Esophagus squamous epithelium (tissue), 5 donors: Measurements from ENCODE around the gene ATF1. TPM values are rescaled to one million over a fixed set of nuclear protein-coding genes. Genes with fewer than 3 reads are reported as not detected.
A peak's percentile ranks its signal among the peaks of the same experiment; 100 is the strongest.

ENCODE experiments used
- DNase-seq: peaks from one replicate; lab custom pipeline; 2025; lab: John Stamatoyannopoulos, UW
- H3K27ac ChIP-seq, 4 donors: fragments of 200-600 bp; sonication (generic); one replicate each; pipeline ENCODE4 v1.5.1; 2016 to 2019; ENCODE audit warnings: mild to moderate bottlenecking in 1 of 4
- H3K27me3 ChIP-seq, 4 donors: fragments of 200-600 bp; sonication (generic); 1 replicate in 3 of 4; 2 replicates in 1 of 4; pipeline versions ENCODE4 v1.5.1 to v1.6.0; 2017 to 2021; ENCODE audit warnings: antibody characterized with exemption in 1 of 4
- H3K36me3 ChIP-seq, 3 donors: fragments of 200-600 bp; sonication (generic); one replicate each; pipeline ENCODE4 v1.5.1; 2016 to 2019
- H3K4me1 ChIP-seq, 3 donors: fragments of 200-600 bp; sonication (generic); one replicate each; pipeline ENCODE4 v1.5.1; 2017 to 2019
- H3K4me3 ChIP-seq, 4 donors: fragments of 200-600 bp; sonication (generic); 1 replicate in 3 of 4; 2 replicates in 1 of 4; pipeline ENCODE4 v1.5.1; 2016 to 2019; ENCODE audit warnings: mild to moderate bottlenecking in 2 of 4, moderate library complexity in 1 of 4
- H3K9me3 ChIP-seq, 3 donors: fragments of 200-600 bp; sonication (generic); one replicate each; pipeline ENCODE4 v1.5.1; 2016 to 2019
- CTCF ChIP-seq, 6 experiments: fragments of 450-650 bp in 4 of 6; fragments of 200-600 bp in 2 of 6; sonication (generic) in 2 of 6; IDR thresholded peaks; one replicate each; pipeline ENCODE4 v1.5.1; 2016 to 2019; ENCODE audit warnings: antibody characterized with exemption in 6 of 6, mild to moderate bottlenecking in 4 of 6, moderate library complexity in 4 of 6
- POLR2A ChIP-seq, 4 donors: fragments of 450-650 bp; IDR thresholded peaks; one replicate each; pipeline ENCODE4 v1.6.1; 2017; ENCODE audit warnings: antibody characterized with exemption in 4 of 4, mild to moderate bottlenecking in 4 of 4, moderate library complexity in 3 of 4
- WGBS, 2 donors: methylation state at CpG; one replicate each; pipeline ENCODE4 v1.1.5; 2018; 5-methylcytosine and 5-hydroxymethylcytosine counted together
- intact Hi-C: fragments of 100-400 bp; cut with DNase I; formaldehyde crosslinking; loops from one replicate; pipeline ENCODE4 v1.15.0; 2022
- total RNA-seq, 4 donors: library from RNA; depleted of rRNA; stranded (reverse); fragments of >200 nt; gene quantifications; one replicate each; pipeline ENCODE4 v1.1.0, GENCODE V29; 2016
- donor health status: DM: yes; HTN: yes; CAD: no.

Gene ATF1
- total RNA-seq, 4 donors from 2014 or later: 5.5 to 20.4 (median 14.3) TPM

- intact Hi-C loops: no loop called here
- peaks cover 12 to 100% (median 27%) of the 10 kb centered on the region in 3 donors for H3K36me3 ChIP-seq
These were observed 31.3 kb upstream of the ATF1 start for GRCh38 chr12:50732591-50732990.

GRCh38 chr12:50733706-50734105, 30.2 kb upstream of the ATF1 start:
- WGBS, 2 donors: 83 to 84% methylated on average over 3 of the region's 3 CpGs
- Histone ChIP-seq H3K27ac (no peak overlapping the region), H3K36me3 (peaks cover 16 to 100% (median 37%) of the 10 kb centered on the region in 3 donors), H3K27me3 (no peaks in the 10 kb centered on the region), H3K4me1 (no peaks in the 10 kb centered on the region), H3K4me3 (no peak overlapping the region), H3K9me3 (no peaks in the 10 kb centered on the region)
- DNase-seq: no peak
- intact Hi-C loops: no loop called here
- TF ChIP-seq CTCF (IDR thresholded peaks at IDR 0.05) (no peak), POLR2A (IDR thresholded peaks at IDR 0.05) (no peak)

More at GRCh38 chr12:50732591-50732990, 31.3 kb upstream of the ATF1 start:
- Histone ChIP-seq H3K27ac (no peak overlapping the region), H3K4me3 (no peak overlapping the region), H3K9me3 (no peaks in the 10 kb centered on the region), H3K27me3 (no peaks in the 10 kb centered on the region), H3K4me1 (no peaks in the 10 kb centered on the region)
- TF ChIP-seq CTCF (IDR thresholded peaks at IDR 0.05): no peak
- TF ChIP-seq POLR2A (IDR thresholded peaks at IDR 0.05): no peak
- WGBS, 2 donors: 62 to 74% methylated on average over 9 of the region's 9 CpGs
- DNase-seq: no peak

- DNase-seq: no peak
- Histone ChIP-seq H3K4me1 (no peaks in the 10 kb centered on the region), H3K9me3 (no peaks in the 10 kb centered on the region), H3K36me3 (peaks cover 20 to 100% (median 33%) of the 10 kb centered on the region in 3 donors), H3K27me3 (no peaks in the 10 kb centered on the region), H3K27ac (no peak overlapping the region), H3K4me3 (no peak overlapping the region)
- TF ChIP-seq CTCF (IDR thresholded peaks at IDR 0.05) (peak in 4 of 6 experiments; percentile 21 to 38 (median 29)), POLR2A (IDR thresholded peaks at IDR 0.05) (no peak)
- WGBS, 2 donors: 74 to 83% methylated on average over 10 of the region's 10 CpGs
- intact Hi-C loops: no loop called here
These were observed 29.3 kb upstream of the ATF1 start for GRCh38 chr12:50734409-50735263.

- intact Hi-C loops: no loop called here
These were observed 24.3 kb upstream of the ATF1 start for GRCh38 chr12:50739611-50740010.

More at GRCh38 chr12:50739611-50740010, 24.3 kb upstream of the ATF1 start:
- Histone ChIP-seq H3K9me3 (no peaks in the 10 kb centered on the region), H3K27ac (no peak overlapping the region), H3K4me1 (no peaks in the 10 kb centered on the region), H3K27me3 (no peaks in the 10 kb centered on the region), H3K4me3 (no peak overlapping the region), H3K36me3 (peaks cover 29 to 100% (median 46%) of the 10 kb centered on the region in 3 donors)
- DNase-seq: no peak
- WGBS, 2 donors: 78 to 100% methylated on average over 4 to 7 of the region's 7 CpGs
- TF ChIP-seq POLR2A (IDR thresholded peaks at IDR 0.05): no peak
- TF ChIP-seq CTCF (IDR thresholded peaks at IDR 0.05): no peak
